Aorta (tissue), 5 donors: Measurements from ENCODE around the gene HIVEP2. TPM values are rescaled to one million over a fixed set of nuclear protein-coding genes. Genes with fewer than 3 reads are reported as not detected.
A peak's percentile ranks its signal among the peaks of the same experiment; 100 is the strongest.

Experiments used
- ATAC-seq: fragments of 200-7000 bp; cut with Tn5 transposase; one replicate; pipeline ENCODE4 v1.9.1; 2022; ENCODE audit warnings: moderate library complexity; ENCODE audit not compliant: low FRiP score
- DNase-seq, 2 donors: peaks; one replicate each; pipeline ENCODE4 v3.0.0-alpha.2; 2020
- H3K27ac ChIP-seq, 2 donors: one replicate each; pipeline ENCODE4 v1.5.1; 2013; ENCODE audit warnings: low read length in 2 of 2, mild to moderate bottlenecking in 2 of 2, moderate library complexity in 2 of 2, control low read depth in 1 of 2, inconsistent platforms in 1 of 2, low read depth in 1 of 2
- H3K27me3 ChIP-seq, 2 donors: one replicate each; pipeline ENCODE4 v1.6.1; 2013; ENCODE audit warnings: control low read depth in 1 of 2, low read length in 1 of 2, mild to moderate bottlenecking in 1 of 2, moderate library complexity in 1 of 2; ENCODE audit not compliant: insufficient read depth in 2 of 2, control insufficient read depth in 1 of 2
- H3K36me3 ChIP-seq, 2 donors: one replicate each; pipeline ENCODE4 v1.6.1; 2013; ENCODE audit warnings: control low read depth in 1 of 2, low read length in 1 of 2, mild to moderate bottlenecking in 1 of 2; ENCODE audit not compliant: insufficient read depth in 2 of 2, control insufficient read depth in 1 of 2
- H3K4me1 ChIP-seq, 2 donors: one replicate each; pipeline ENCODE4 v1.6.1; 2013; ENCODE audit warnings: low read length in 2 of 2, control low read depth in 1 of 2, mild to moderate bottlenecking in 1 of 2, moderate library complexity in 1 of 2; ENCODE audit not compliant: insufficient read depth in 2 of 2, control insufficient read depth in 1 of 2
- H3K4me3 ChIP-seq, 2 donors: one replicate each; pipeline ENCODE4 v1.5.1; 2013; ENCODE audit warnings: low read length in 2 of 2, control low read depth in 1 of 2, mild to moderate bottlenecking in 1 of 2
- H3K9me3 ChIP-seq: one replicate; pipeline ENCODE4 v1.6.1; 2013; ENCODE audit warnings: mild to moderate bottlenecking, low read length; ENCODE audit not compliant: control insufficient read depth
- WGBS, 2 donors: extraction: QIAGEN DNeasy Blood & Tissue Kit; methylation state at CpG; one replicate each; pipeline ENCODE4 v1.1.7; 2013; 5-methylcytosine and 5-hydroxymethylcytosine counted together
- intact Hi-C, 2 donors: fragments of 100-400 bp; cut with DNase I; formaldehyde crosslinking; loops; one replicate each; pipeline versions ENCODE4 v1.14.2 to v1.15.0; 2022
- polyA plus RNA-seq, 2 donors: library from polyadenylated mRNA; stranded (reverse); fragments of 200-250 nt; gene quantifications; one replicate each; pipeline ENCODE4 v1.2.3, GENCODE V29; 2013
- total RNA-seq, 2 donors: library from RNA; stranded (reverse); fragmentation: NEBNext Ultra II Directional; extraction: Animal tissue kit (Norgen Biotek cat#: 25700); gene quantifications; one replicate each; pipeline ENCODE4 v1.2.1, GENCODE V29; 2021
- donor health status: healthy with polysubstance abuse.
- donor health status: Bipolar disorder and iron deficiency.
- donor health status: DM: no; HTN: no; CAD: no.
- donor health status: DM: no; HTN: no; CAD: no.
- donor health status: DM: yes; HTN: yes; CAD: no.

Gene HIVEP2
- total and polyA plus RNA-seq, 4 donors: 5.3 to 36.8 (median 20.4) TPM

- H3K4me1 ChIP-seq: peaks cover 7 to 9% of the 10 kb centered on the region in 2 donors
- ATAC-seq: no peak
- H3K36me3 ChIP-seq: no peaks in the 10 kb centered on the region
- no peaks in the 10 kb centered on the region for H3K27me3 ChIP-seq
- no peak for DNase-seq
- intact Hi-C loops: loop anchor here in 1 of 2 donors (5.0 kb wide), 1 partner anchor 79 kb away; no protein-coding TSS in a partner anchor
- WGBS, 2 donors: 79 to 83% methylated on average over 4 of the region's 4 CpGs
- H3K27ac ChIP-seq: no peak overlapping the region
- H3K4me3 ChIP-seq: no peak overlapping the region
- H3K9me3 ChIP-seq: no peaks in the 10 kb centered on the region
Observed at GRCh38 chr6:142843361-142843760, 101.6 kb downstream of the HIVEP2 start.

- Histone ChIP-seq H3K9me3 (no peaks in the 10 kb centered on the region), H3K4me3 (peak overlapping the region in 1 of 2 donors; percentile 54), H3K4me1 (peaks cover 7 to 9% of the 10 kb centered on the region in 2 donors), H3K27ac (no peak overlapping the region), H3K36me3 (no peaks in the 10 kb centered on the region), H3K27me3 (no peaks in the 10 kb centered on the region)
- DNase-seq: no peak
- ATAC-seq: no peak
- 39 to 41% methylated on average over 11 of the region's 11 CpGs for WGBS, 2 donors
- intact Hi-C loops: loop anchor here in 1 of 2 donors (5.0 kb wide), 1 partner anchor 80 kb away; no protein-coding TSS in a partner anchor
Observed at GRCh38 chr6:142842418-142843261, 102.3 kb downstream of the HIVEP2 start.

- DNase-seq (no peak), ATAC-seq (no peak)
- Histone ChIP-seq H3K4me3 (no peak overlapping the region), H3K36me3 (no peaks in the 10 kb centered on the region), H3K9me3 (no peaks in the 10 kb centered on the region), H3K27ac (no peak overlapping the region), H3K4me1 (peaks cover 7 to 8% of the 10 kb centered on the region in 2 donors), H3K27me3 (no peaks in the 10 kb centered on the region)
- intact Hi-C loops: loop anchor here in 1 of 2 donors (5.0 kb wide), 1 partner anchor 80 kb away; no protein-coding TSS in a partner anchor
- WGBS, 2 donors: 74 to 84% methylated on average over 1 of the region's 1 CpG
Observed at GRCh38 chr6:142841915-142842314, 103.1 kb downstream of the HIVEP2 start.

- Histone ChIP-seq H3K4me3 (no peak overlapping the region), H3K4me1 (peaks cover 5 to 7% of the 10 kb centered on the region in 2 donors), H3K36me3 (no peaks in the 10 kb centered on the region), H3K9me3 (no peaks in the 10 kb centered on the region), H3K27me3 (no peaks in the 10 kb centered on the region), H3K27ac (no peak overlapping the region)
- intact Hi-C loops: loop anchor here in 1 of 2 donors (5.0 kb wide), 1 partner anchor 83 kb away; no protein-coding TSS in a partner anchor
- no peak for DNase-seq
- 95 to 98% methylated on average over 2 of the region's 2 CpGs for WGBS, 2 donors
- no peak for ATAC-seq
Observed at GRCh38 chr6:142839686-142840040, 105.3 kb downstream of the HIVEP2 start.

- no peak for DNase-seq
- Histone ChIP-seq H3K27ac (no peak overlapping the region), H3K4me3 (no peak overlapping the region), H3K4me1 (peaks cover 1 to 7% of the 10 kb centered on the region in 2 donors), H3K36me3 (no peaks in the 10 kb centered on the region), H3K9me3 (no peaks in the 10 kb centered on the region), H3K27me3 (no peaks in the 10 kb centered on the region)
- 93 to 96% methylated on average over 7 of the region's 7 CpGs for WGBS, 2 donors
- intact Hi-C loops: no loop called here
- no peak for ATAC-seq
Observed at GRCh38 chr6:142838821-142839685, 105.9 kb downstream of the HIVEP2 start.

- Histone ChIP-seq H3K27ac (no peak overlapping the region), H3K4me1 (peaks cover 2% of the 10 kb centered on the region in 2 donors), H3K36me3 (no peaks in the 10 kb centered on the region), H3K4me3 (no peak overlapping the region), H3K9me3 (no peaks in the 10 kb centered on the region), H3K27me3 (no peaks in the 10 kb centered on the region)
- intact Hi-C loops: no loop called here
- DNase-seq (no peak), ATAC-seq (no peak)
- 78 to 82% methylated on average over 3 of the region's 3 CpGs for WGBS, 2 donors
Observed at GRCh38 chr6:142835787-142836535, 109.0 kb downstream of the HIVEP2 start.

- DNase-seq (no peak), ATAC-seq (no peak)
- 93 to 94% methylated on average over 3 of the region's 3 CpGs for WGBS, 2 donors
- no peaks in the 10 kb centered on the region for H3K36me3 ChIP-seq
- intact Hi-C loops: no loop called here
- no peak overlapping the region for H3K4me3 ChIP-seq
- H3K27ac ChIP-seq: no peak overlapping the region
- no peaks in the 10 kb centered on the region for H3K27me3 ChIP-seq
- H3K9me3 ChIP-seq: no peaks in the 10 kb centered on the region
- H3K4me1 ChIP-seq: peaks cover 2% of the 10 kb centered on the region in 2 donors
Observed at GRCh38 chr6:142834853-142835252, 110.1 kb downstream of the HIVEP2 start.

GRCh38 chr6:142833798-142834197 lies 111.2 kb downstream of the HIVEP2 start:
- Histone ChIP-seq H3K4me1 (peaks cover 2 to 4% of the 10 kb centered on the region in 2 donors), H3K27me3 (no peaks in the 10 kb centered on the region), H3K4me3 (no peak overlapping the region), H3K9me3 (no peaks in the 10 kb centered on the region), H3K36me3 (no peaks in the 10 kb centered on the region), H3K27ac (no peak overlapping the region)
- DNase-seq: no peak
- no peak for ATAC-seq
- WGBS, 2 donors: 92 to 97% methylated on average over 2 of the region's 2 CpGs
- intact Hi-C loops: no loop called here
